ENCODE measurements around the gene COQ8B.
A peak's percentile ranks its signal among the peaks of the same experiment; 100 is the strongest.
"Not testable (repeated sequence)": the region's sequence is repeated elsewhere in the genome, so short reads cannot be mapped to it uniquely, and the experiment has no call there.

COQ8B gene

DNA sequence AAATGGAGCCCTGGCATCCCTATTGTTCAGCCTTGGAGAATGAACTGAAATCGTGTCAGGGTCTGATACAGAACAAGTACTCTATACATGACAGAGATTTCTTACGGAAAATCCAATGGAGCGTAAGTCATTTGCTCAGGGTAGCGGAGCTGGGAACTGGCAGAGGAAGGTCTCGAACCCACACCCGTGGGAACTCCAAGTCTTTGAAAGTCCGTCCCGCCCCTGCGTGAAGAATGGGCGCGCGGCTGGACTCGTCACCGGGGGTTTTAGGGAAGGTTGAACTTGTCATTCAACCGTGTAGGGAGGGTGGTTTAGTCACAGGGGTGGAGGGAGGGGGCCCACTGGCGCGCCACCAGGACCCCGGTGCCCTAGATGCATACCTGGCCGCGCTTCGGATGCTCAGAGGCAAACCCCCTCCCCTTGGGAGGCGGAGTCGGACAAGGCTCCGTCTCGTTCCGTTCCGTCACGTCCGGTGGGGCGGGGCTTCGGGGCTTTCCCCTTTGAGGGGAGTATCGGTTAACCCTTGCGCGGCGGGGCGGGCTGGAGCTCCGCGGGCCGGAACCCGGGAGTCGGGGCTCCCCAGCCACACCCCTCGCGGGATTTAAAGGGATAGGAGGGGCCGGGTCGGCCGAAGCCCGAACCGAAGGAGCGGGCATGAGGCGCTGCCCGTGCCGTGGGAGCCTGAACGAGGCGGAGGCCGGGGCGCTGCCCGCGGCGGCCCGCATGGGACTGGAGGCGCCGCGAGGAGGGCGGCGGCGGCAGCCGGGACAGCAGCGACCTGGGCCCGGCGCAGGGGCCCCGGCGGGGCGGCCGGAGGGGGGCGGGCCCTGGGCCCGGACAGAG lies at the start of gene COQ8B, which contains the start of gene ITPKC:
COQ8B (minus strand) TSS at position 405 of the 843 bp plus-strand sequence. CDS start 2,254 bp downstream, outside the sequence.
ITPKC (plus strand) TSS at position 631 of the 843 bp plus-strand sequence; CDS start at position 655, 24 bp downstream.
- peak; percentile 99 to 100 for DNase-seq (ENCODE audit: low read depth in 1 of 2, low spot score in 1 of 2)

- not testable (repeated sequence) for DNase-seq (ENCODE audit: low read depth in 1 of 2, low spot score in 1 of 2)
These were observed 49.7 kb upstream of the COQ8B start for GRCh38 chr19:40766385-40766784.

- no peak for DNase-seq (ENCODE audit: low read depth in 1 of 2, low spot score in 1 of 2)
These were observed 47.3 kb upstream of the COQ8B start for GRCh38 chr19:40763963-40764362.

GRCh38 chr19:40763526-40763925 lies 46.8 kb upstream of the COQ8B start:
- no peak for DNase-seq (ENCODE audit: low read depth in 1 of 2, low spot score in 1 of 2)

DNA sequence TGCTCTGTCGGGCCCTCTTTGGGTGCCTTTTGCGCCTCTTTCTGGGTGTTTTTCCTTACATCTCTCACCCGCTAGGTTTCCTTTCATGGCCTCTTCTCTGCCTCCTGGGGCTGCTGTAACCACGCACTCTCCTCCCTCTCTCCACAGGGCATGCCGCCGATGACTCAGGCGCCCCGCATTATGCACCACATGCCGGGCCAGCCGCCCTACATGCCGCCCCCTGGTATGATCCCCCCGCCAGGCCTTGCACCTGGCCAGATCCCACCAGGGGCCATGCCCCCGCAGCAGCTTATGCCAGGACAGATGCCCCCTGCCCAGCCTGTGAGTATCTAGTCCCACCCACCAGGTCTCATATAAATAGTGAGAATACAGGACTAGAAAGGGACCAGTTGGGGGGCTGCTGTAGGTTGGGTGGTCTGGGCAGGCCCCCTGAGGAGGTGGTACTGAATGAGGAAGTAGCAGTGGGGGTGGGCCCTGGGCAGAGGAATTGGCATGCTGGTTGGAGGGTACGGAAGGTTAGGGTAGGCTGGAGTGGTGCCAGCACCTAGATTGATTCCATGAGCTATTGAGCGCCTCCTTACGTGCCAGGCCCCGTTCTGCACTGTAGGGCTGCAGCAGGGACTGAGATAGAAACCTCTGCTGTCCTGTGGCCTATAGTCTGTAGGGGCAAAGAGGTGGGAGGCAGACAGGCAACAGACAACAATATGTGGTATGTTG lies 46.2 kb upstream of the COQ8B start:
- DNase-seq (ENCODE audit: low read depth in 1 of 2, low spot score in 1 of 2) = no peak

DNA sequence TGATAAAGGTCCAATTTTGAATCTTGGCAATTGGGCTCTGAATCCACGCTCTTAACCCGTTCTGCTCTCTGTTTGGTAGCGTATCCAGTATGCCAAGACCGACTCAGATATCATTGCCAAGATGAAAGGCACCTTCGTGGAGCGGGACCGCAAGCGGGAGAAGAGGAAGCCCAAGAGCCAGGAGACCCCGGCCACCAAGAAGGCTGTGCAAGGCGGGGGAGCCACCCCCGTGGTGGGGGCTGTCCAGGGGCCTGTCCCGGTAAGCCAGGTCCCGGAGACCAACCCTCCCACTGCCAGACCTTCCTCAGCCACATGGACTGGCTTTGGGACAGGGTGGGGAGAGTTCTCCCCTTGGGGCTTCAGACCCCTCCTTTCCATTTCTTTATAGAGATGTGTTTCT lies 42.7 kb upstream of the COQ8B start:
- no peak for DNase-seq (ENCODE audit: low read depth in 1 of 2, low spot score in 1 of 2)

GRCh38 chr19:40758491-40758890 lies 41.8 kb upstream of the COQ8B start:
- DNase-seq (ENCODE audit: low read depth in 1 of 2, low spot score in 1 of 2) = no peak

- DNase-seq (ENCODE audit: low read depth in 1 of 2, low spot score in 1 of 2) = no peak
These were observed 39.9 kb upstream of the COQ8B start for GRCh38 chr19:40756502-40757110.

GRCh38 chr19:40755791-40756190 lies 39.1 kb upstream of the COQ8B start:
- no peak for DNase-seq (ENCODE audit: low read depth in 1 of 2, low spot score in 1 of 2)

DNA sequence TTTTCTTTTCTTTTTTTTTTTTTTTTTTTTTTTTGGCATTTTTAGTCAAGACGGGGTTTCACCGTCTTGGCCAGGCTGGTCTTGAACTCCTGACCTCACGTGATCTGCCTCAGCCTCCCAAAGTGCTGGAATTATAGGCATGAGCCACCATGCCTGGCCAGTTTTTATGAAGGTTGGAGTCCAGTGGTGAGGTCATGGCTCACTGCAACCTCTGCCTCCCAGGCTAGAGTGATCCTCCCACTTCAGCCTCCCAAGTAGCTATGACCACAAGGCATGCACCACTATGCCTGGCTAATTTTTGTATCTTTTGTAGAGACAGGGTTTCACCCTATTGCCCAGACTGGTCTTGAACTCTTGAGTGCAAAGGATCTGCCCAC lies 38.5 kb upstream of the COQ8B start:
- DNase-seq (ENCODE audit: low read depth in 1 of 2, low spot score in 1 of 2) = no peak

- peak in 1 of 2 donors; percentile 27 for DNase-seq (ENCODE audit: low read depth in 1 of 2, low spot score in 1 of 2)
These were observed 38.0 kb upstream of the COQ8B start for GRCh38 chr19:40754611-40755247.

DNA sequence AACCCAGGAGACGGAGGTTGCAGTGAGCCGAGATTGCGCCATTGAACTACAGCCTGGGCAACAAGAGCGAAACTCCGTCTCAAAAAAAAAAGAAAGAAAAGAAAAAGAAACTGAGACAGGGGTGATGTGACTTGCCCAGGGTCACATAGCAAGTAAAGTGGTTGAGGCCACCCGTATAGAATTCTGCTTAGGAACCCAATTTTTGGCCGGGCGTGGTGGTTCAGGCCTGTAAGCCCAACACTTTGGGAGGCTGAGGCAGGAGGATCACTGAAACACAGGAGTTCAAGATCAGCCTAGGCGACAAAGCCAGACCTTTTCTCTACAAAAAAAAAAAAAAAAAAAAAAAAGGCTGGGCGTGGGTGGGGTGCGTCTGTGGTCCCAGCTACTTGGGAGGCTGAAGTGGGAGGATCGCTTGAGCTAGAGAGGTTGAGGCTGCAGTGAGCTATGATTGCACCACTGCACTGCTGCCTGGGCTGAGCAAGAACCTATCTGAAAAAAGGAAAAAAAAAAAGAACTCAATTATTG lies 35.6 kb upstream of the COQ8B start:
- DNase-seq (ENCODE audit: low read depth in 1 of 2, low spot score in 1 of 2) = no peak

- DNase-seq (ENCODE audit: low read depth in 1 of 2, low spot score in 1 of 2) = peak; percentile 91 to 92
These were observed 34.3 kb upstream of the COQ8B start, which contains the start of gene SNRPA for GRCh38 chr19:40750874-40751537. SNRPA (plus strand) TSS chr19:40751203; CDS start chr19:40751409, 206 bp downstream.

DNA sequence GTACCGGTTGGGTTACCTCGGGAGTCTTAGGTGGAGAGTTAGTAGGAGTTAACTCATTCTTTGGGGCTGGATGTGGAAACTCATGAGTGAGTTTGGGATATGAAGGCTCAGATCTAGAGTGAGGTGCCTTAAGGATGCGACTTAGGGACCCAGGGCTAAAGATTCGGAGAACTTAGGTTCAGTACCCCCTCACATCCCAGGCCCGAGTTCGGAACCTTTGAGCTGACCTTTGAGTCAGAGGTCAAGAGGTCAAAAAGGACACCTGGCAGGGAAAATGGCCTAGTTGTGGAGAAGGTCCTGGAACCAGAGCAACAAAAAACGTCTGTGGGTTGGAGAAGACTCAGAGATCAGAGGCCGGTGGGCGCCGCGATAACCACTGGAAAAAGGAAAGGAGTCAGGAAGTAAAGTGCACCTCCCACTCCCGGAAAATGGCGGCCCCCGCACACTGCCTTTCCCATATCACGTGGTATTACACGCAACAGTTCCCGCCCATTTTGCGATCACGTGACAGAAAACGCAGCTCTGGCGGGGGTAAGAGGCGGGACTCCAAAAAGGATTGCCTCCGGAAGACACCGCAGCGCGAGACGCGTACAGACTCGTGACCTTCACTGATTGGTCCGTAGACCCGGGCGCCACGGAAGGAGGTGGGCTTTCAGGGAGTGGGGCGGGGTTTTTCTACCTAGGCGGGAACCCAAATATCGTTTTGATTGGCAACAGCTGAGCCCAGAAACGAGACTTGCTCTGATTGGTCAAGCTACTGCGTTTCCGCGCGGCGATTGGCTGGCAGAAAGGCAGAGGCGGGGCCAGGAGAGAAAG lies 33.6 kb upstream of the COQ8B start, which contains the start of gene ACTMAP:
ACTMAP (minus strand) TSS at position 420 of the 816 bp plus-strand sequence. CDS start 674 bp downstream, outside the sequence.
- peak; percentile 97 to 98 for DNase-seq (ENCODE audit: low read depth in 1 of 2, low spot score in 1 of 2)

DNA sequence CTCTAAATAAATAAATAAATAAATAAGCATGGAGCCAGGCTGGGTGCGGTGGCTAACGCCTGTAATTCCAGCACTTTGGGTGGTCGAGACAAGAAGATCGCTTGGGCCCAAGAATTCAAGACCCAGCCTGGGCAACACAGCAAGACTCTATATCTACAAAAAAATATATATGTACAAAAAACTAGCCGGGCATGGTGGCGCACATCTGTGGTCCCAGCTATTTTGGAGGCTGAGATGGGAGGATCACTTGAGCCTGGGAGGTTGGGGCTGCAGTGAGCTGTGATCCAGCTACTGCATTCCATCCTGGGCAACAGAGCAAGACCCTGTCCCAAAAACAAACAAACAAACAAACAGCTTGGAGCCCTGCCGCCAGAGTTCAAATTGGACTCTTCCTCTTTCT lies 30.9 kb upstream of the COQ8B start:
- no peak for DNase-seq (ENCODE audit: low read depth in 1 of 2, low spot score in 1 of 2)

DNA sequence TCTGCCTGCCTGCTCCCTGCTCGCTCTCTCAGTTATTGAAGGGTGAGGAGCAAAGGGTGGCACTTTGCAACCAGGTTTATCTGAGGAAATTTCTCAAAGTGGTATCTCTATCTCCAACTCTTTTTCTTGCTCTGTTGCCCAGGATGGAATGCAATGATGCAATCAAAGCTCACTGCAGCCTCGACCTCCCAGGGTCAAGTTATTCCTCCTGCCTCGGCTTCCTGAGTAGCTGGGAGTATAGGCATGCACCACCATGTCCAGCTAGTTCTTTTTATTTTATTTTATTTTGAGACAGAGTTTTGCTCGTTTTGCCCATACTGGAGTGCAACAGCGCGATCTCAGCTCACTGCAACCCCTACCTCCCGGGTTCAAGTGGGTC lies 28.7 kb upstream of the COQ8B start:
- no peak for DNase-seq (ENCODE audit: low read depth in 1 of 2, low spot score in 1 of 2)

GRCh38 chr19:40744554-40745401 lies 28.1 kb upstream of the COQ8B start:
- DNase-seq (ENCODE audit: low read depth in 1 of 2, low spot score in 1 of 2) = no peak

DNA sequence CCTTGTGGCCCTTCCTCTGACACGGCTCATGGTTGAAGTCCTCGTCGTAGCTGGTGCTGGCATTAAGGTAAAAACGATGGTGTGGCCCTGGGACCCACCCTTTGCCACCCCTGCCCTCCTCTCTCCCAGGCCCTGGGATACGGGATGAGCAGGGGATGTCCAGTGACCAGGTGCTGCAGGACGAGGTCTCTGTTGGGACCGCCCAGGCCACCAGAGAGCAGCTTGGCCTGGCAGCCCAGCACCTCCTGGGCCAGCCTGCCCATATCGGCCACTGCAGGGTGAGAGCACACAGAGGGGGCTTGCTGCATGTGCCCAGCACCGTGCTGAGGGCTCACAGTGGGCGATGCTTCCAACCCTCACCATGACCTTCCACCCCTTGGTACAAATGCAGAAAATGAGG lies 27.2 kb upstream of the COQ8B start:
- DNase-seq (ENCODE audit: low read depth in 1 of 2, low spot score in 1 of 2) = no peak

- no peak for DNase-seq (ENCODE audit: low read depth in 1 of 2, low spot score in 1 of 2)
These were observed 26.2 kb upstream of the COQ8B start for GRCh38 chr19:40742886-40743285.

Data from activated T-helper 1 cell treated with anti-CD3 and anti-CD28 coated beads, Interleukin-2, amount 50 U/mL, for 16 hours (primary cell).